Body of pancreas (tissue), 4 donors: ENCODE measurements around the gene RASIP1. TPM values are rescaled to one million over a fixed set of nuclear protein-coding genes. Genes with fewer than 3 reads are reported as not detected.
A peak's percentile ranks its signal among the peaks of the same experiment; 100 is the strongest.

Experiments used
- ATAC-seq: fragments of 150-250 bp; one replicate; pipeline ENCODE4 v1.9.1; 2016
- DNase-seq, 4 donors: peaks; one replicate each; pipeline ENCODE4 v3.0.0-alpha.2; 2019
- H3K27ac ChIP-seq, 4 donors: fragments of 200-600 bp; sonication (generic); 1 replicate in 3 of 4; 2 replicates in 1 of 4; pipeline versions ENCODE4 v1.5.1 to v1.6.1; 2016 to 2019; ENCODE audit warnings: mild to moderate bottlenecking in 1 of 4, mixed read lengths in 1 of 4, moderate library complexity in 1 of 4
- H3K27me3 ChIP-seq, 2 donors: fragments of 200-600 bp; sonication (generic); one replicate each; pipeline ENCODE4 v1.6.0; 2016; ENCODE audit warnings: mild to moderate bottlenecking in 1 of 2
- H3K36me3 ChIP-seq, 2 donors: fragments of 200-600 bp; sonication (generic); replicated peaks in 1 of 2; 2 replicates each; pipeline ENCODE4 v1.5.1; 2016; ENCODE audit warnings: low read depth in 2 of 2; ENCODE audit not compliant: insufficient read depth in 1 of 2
- H3K4me1 ChIP-seq: fragments of 200-600 bp; sonication (generic); one replicate; pipeline ENCODE4 v1.6.0; 2016
- H3K4me3 ChIP-seq, 2 donors: fragments of 200-600 bp; sonication (generic); 1 replicate in 1 of 2; 2 replicates in 1 of 2; pipeline ENCODE4 v1.5.1; 2016 to 2019
- H3K9me3 ChIP-seq, 3 donors: fragments of 200-600 bp; sonication (generic); 1 replicate in 2 of 3; 2 replicates in 1 of 3; pipeline ENCODE4 v1.5.1; 2016
- POLR2A ChIP-seq, 3 donors: fragments of 450-650 bp; IDR thresholded peaks; one replicate each; pipeline ENCODE4 v1.6.1; 2016; ENCODE audit warnings: antibody characterized with exemption in 3 of 3, mild to moderate bottlenecking in 2 of 3
- WGBS, 2 donors: methylation state at CpG; one replicate each; pipeline ENCODE4 v1.1.5; 2017; 5-methylcytosine and 5-hydroxymethylcytosine counted together
- intact Hi-C: fragments of 100-400 bp; cut with DNase I; formaldehyde crosslinking; loops from one replicate; pipeline ENCODE4 v1.15.1; 2023
- total RNA-seq, 2 donors: library from RNA; depleted of rRNA; stranded (reverse); fragments of >200 nt; gene quantifications; one replicate each; pipeline ENCODE4 v1.1.0, GENCODE V29; 2016
- TF ChIP-seq, protein P1 (sequence below), 7 experiments: fragments of 450-650 bp in 4 of 7; fragments of 200-600 bp in 3 of 7; sonication (generic) in 3 of 7; IDR thresholded peaks; one replicate each; pipeline ENCODE4 v1.5.1; 2016 to 2019; ENCODE audit warnings: antibody characterized with exemption in 7 of 7

Gene RASIP1
- total RNA-seq, 2 donors from 2014 or later = 14.5 to 60.0 TPM

DNA sequence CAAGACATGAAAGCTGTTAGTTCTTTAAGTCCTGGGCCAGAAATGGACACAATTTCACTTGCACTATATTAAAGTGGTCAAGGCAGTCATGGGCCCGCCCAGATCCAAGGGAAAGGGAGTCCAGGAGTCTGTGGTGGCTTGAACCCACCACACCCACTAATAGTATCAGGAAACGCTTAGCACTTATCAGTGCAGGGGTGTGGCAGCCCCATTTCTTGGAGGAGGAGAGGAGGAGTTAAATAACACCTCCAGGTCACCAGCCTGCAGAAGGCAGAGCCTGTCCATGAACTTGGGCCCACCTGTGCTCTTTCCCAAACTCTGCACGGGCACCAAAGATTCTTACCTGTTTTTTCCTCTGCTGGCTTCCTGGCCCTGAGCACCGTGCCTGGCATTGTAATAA lies 62.2 kb downstream of the RASIP1 start:
- peak in 1 of 3 donors; percentile 33 for TF ChIP-seq POLR2A (IDR thresholded peaks at IDR 0.05)
- TF ChIP-seq, protein P1, sequence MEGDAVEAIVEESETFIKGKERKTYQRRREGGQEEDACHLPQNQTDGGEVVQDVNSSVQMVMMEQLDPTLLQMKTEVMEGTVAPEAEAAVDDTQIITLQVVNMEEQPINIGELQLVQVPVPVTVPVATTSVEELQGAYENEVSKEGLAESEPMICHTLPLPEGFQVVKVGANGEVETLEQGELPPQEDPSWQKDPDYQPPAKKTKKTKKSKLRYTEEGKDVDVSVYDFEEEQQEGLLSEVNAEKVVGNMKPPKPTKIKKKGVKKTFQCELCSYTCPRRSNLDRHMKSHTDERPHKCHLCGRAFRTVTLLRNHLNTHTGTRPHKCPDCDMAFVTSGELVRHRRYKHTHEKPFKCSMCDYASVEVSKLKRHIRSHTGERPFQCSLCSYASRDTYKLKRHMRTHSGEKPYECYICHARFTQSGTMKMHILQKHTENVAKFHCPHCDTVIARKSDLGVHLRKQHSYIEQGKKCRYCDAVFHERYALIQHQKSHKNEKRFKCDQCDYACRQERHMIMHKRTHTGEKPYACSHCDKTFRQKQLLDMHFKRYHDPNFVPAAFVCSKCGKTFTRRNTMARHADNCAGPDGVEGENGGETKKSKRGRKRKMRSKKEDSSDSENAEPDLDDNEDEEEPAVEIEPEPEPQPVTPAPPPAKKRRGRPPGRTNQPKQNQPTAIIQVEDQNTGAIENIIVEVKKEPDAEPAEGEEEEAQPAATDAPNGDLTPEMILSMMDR (IDR thresholded peaks at IDR 0.05) = peak in 1 of 7 experiments; percentile 5
- peak overlapping the region; percentile 47 to 90 (median 78) for H3K27ac ChIP-seq
- 19 to 34% methylated on average over 4 of the region's 4 CpGs for WGBS, 2 donors
- H3K4me3 ChIP-seq = no peak overlapping the region
- no peaks in the 10 kb centered on the region for H3K36me3 ChIP-seq
- peak; percentile 81 to 93 (median 90) for DNase-seq
- H3K27me3 ChIP-seq = no peaks in the 10 kb centered on the region
- peak; percentile 85 for ATAC-seq
- no peaks in the 10 kb centered on the region for H3K9me3 ChIP-seq
- intact Hi-C loops = no loop called here
- peaks cover 28% of the 10 kb centered on the region for H3K4me1 ChIP-seq

DNA sequence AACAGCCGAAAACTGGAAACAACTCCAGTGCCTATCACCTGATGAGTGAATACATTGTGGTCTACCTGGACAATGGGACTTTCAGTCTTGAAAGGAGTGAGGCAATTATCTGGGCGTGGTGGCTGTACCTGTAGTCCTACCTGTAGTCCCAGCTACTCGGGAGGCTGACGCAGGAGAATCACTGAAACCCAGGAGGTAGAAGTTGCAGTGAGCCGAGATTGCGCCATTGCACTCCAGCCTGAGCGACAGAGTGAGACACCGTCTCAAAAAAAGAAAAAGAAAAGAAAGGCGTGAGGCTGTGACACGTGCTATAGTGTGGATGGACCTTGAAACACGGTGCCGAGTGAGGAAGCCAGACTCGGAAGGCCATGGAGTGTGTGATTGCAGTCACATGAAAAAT lies 63.5 kb downstream of the RASIP1 start:
- Histone ChIP-seq H3K4me1 (peaks cover 28% of the 10 kb centered on the region), H3K27me3 (no peaks in the 10 kb centered on the region), H3K36me3 (no peaks in the 10 kb centered on the region), H3K4me3 (no peak overlapping the region), H3K27ac (no peak overlapping the region), H3K9me3 (no peaks in the 10 kb centered on the region)
- intact Hi-C loops = no loop called here
- WGBS, 2 donors = 83 to 89% methylated on average over 12 to 13 of the region's 13 CpGs
- ATAC-seq = no peak
- TF ChIP-seq POLR2A (IDR thresholded peaks at IDR 0.05) = no peak
- TF ChIP-seq, protein P1 (IDR thresholded peaks at IDR 0.05) = no peak
- DNase-seq = no peak

DNA sequence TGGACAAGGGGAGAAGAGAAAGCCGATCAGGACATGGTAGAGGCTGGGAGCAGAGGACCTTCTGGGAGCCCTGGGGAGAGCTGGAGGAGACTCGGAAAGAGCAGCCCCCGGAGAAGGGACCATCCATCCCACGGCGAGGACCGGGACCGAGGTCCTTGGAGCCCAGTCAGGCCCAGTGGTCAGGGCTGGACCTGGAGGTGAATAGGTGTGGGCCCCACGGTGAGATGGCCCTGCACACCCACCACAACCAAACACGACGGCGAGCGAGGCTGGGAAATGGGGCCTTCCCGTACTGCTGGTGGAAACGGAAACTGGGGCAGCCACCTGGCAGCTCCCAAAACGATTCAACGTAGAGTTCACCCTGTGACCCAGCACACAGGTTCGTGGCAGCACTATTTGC lies 63.9 kb downstream of the RASIP1 start:
- H3K9me3 ChIP-seq = no peaks in the 10 kb centered on the region
- WGBS, 2 donors = 94 to 97% methylated on average over 9 to 17 of the region's 17 CpGs
- no peak for TF ChIP-seq POLR2A (IDR thresholded peaks at IDR 0.05)
- TF ChIP-seq, protein P1 (IDR thresholded peaks at IDR 0.05) = no peak
- H3K4me3 ChIP-seq = no peak overlapping the region
- ATAC-seq (no peak), DNase-seq (no peak)
- H3K27ac ChIP-seq = no peak overlapping the region
- no peaks in the 10 kb centered on the region for H3K27me3 ChIP-seq
- no peaks in the 10 kb centered on the region for H3K36me3 ChIP-seq
- H3K4me1 ChIP-seq = peaks cover 28% of the 10 kb centered on the region
- intact Hi-C loops = no loop called here

DNA sequence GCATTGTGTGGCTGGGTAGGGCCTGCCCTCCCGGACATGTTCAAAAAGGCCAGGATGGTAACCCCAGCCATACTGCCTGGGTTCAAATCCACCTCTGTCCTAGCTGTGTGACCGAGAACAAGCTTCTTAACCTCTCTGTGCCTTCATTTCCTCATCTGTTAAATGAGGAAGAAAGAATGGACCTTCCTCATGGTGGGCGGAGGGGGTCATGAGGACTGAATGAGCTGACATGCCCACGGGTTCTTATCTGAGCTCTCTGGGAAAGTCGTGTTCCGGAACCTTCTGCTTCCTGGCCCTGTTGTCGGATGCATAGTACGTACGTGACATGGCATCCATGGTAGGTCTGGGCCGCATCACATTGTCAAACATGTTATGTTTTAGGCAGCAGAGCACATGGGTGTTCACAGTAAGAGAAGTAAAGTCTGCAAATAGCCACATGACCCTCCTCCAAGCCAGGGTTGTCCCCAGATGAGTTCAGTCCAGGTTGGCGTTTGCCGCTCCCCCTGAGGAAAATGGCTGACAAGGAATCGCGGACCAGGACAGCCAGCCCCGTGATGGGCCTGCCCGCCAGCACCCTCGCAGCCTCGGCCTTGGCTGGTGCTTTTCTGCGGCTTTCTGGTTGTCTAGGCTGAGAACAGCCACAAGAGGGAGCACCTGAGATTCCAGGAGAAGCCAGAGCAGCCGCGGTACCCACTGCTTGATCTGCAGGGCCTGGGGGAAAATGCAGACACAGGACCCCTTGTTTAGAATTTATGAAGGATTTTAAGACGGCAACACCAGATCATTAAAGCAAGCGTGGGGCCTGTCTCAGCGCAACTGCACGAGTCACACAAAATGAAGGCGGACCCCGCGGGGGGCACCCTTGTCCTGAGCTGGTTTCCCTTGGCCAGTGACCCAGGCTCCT lies 65.2 kb downstream of the RASIP1 start:
- Histone ChIP-seq H3K4me1 (peaks cover 28% of the 10 kb centered on the region), H3K9me3 (no peaks in the 10 kb centered on the region), H3K27me3 (no peaks in the 10 kb centered on the region), H3K4me3 (no peak overlapping the region), H3K36me3 (no peaks in the 10 kb centered on the region), H3K27ac (no peak overlapping the region)
- intact Hi-C loops = no loop called here
- DNase-seq = peak; percentile 87 to 91 (median 90)
- TF ChIP-seq, protein P1 (IDR thresholded peaks at IDR 0.05) = peak; percentile 78 to 91 (median 85)
- no peak for TF ChIP-seq POLR2A (IDR thresholded peaks at IDR 0.05)
- peak; percentile 77 for ATAC-seq
- 24 to 26% methylated on average over 21 to 28 of the region's 28 CpGs for WGBS, 2 donors
